Uterus (tissue), 2 donors: ENCODE measurements around the gene PPFIBP1.

ENCODE experiments used
- POLR2A ChIP-seq, 2 donors: fragments of 450-650 bp; IDR thresholded peaks; one replicate each; pipeline ENCODE4 v1.6.1; 2016; ENCODE audit warnings: antibody characterized with exemption in 2 of 2, mild to moderate bottlenecking in 1 of 2, moderate library complexity in 1 of 2
- TF ChIP-seq, protein P1 (sequence below), 4 experiments: fragments of 200-600 bp in 2 of 4; fragments of 450-650 bp in 2 of 4; sonication (generic) in 2 of 4; IDR thresholded peaks; one replicate each; pipeline ENCODE4 v1.5.1; 2016 to 2019; ENCODE audit warnings: antibody characterized with exemption in 4 of 4, mild to moderate bottlenecking in 2 of 4, moderate library complexity in 1 of 4

DNA sequence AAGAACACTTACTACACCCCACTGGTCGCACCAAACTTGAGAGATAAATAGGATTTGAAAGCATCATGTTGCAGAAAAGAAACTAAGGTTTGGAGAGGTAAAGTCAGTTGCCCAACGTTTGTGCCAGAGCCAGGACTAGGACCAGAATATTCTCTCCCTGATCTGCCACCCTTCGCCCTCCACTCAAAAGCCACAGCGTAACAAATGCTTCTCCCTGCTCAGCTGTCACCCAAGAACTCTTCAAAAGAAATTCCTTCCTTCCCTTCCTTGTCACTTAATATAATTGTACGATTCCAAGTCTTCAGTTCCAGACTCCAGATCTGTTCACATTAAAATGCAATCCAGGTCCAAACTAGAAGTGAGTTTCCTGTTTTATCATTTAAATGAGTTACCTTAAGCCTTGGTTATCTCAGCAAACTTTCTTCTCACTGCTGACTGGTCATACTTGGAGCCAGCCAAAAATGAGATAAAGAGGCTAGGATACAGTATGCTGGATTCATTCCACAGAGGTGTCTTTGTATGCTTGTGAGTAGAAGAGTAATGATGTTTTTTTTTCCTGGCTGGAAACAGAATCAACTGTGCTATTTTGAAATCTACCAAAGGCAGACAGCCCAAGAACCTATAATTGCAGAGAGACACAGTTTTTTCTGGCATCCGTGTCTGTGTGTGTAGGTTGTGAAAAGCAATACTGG is 12.8 kb upstream of the PPFIBP1 start:
- no peak for TF ChIP-seq POLR2A (IDR thresholded peaks at IDR 0.05)
- TF ChIP-seq, protein P1, sequence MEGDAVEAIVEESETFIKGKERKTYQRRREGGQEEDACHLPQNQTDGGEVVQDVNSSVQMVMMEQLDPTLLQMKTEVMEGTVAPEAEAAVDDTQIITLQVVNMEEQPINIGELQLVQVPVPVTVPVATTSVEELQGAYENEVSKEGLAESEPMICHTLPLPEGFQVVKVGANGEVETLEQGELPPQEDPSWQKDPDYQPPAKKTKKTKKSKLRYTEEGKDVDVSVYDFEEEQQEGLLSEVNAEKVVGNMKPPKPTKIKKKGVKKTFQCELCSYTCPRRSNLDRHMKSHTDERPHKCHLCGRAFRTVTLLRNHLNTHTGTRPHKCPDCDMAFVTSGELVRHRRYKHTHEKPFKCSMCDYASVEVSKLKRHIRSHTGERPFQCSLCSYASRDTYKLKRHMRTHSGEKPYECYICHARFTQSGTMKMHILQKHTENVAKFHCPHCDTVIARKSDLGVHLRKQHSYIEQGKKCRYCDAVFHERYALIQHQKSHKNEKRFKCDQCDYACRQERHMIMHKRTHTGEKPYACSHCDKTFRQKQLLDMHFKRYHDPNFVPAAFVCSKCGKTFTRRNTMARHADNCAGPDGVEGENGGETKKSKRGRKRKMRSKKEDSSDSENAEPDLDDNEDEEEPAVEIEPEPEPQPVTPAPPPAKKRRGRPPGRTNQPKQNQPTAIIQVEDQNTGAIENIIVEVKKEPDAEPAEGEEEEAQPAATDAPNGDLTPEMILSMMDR (IDR thresholded peaks at IDR 0.05) = no peak
